NCI-H187 (cell line): ENCODE results near the gene SPN.
"Not testable (repeated sequence)": the region's sequence is repeated elsewhere in the genome, so short reads cannot be mapped to it uniquely, and the experiment has no call there.

Experiments used
- DNase-seq, 2 experiments: peaks; one replicate each; lab custom pipeline; 2025; lab: John Stamatoyannopoulos, UW

The SPN gene

GRCh38 chr16:29663016-29663806 is at the start of gene SPN:
Gene SPN (plus strand): TSS chr16:29663247. CDS start chr16:29663729, 482 bp downstream.
- no peak for DNase-seq

- peak; percentile 26 to 56 for DNase-seq
These were observed 49.6 kb upstream of the SPN start for GRCh38 chr16:29613307-29614057.

DNA sequence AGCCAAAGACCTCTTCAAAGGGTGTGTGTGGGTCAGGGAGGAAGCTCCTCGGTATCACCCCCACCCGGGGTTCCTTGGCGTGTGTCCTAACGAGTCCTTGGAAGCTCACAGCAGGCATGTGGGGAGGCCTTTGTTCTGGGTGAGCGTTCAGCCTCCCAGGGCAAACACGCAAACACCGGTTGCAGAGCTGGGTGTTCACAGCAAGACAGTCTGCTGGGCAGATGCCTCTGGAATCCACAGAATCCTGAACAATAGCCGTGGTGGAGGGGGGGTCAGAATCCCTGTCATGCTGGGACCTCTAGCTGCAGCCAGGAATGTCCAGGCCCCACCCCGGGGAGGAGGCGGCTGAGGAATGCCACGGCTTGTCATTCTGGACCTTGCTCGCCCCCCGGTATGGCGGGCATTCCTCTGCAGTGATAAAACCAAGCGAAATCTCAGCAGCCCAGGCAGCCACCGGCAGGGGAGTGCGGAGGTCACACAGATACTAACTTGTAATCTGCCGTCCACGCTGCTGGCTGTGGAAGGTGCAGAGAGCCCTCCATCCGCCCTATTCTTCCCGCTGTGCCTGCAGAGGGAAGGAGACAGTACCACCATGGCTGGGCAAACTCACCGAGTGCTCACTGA is 48.2 kb upstream of the SPN start:
- not testable (repeated sequence) for DNase-seq

DNA sequence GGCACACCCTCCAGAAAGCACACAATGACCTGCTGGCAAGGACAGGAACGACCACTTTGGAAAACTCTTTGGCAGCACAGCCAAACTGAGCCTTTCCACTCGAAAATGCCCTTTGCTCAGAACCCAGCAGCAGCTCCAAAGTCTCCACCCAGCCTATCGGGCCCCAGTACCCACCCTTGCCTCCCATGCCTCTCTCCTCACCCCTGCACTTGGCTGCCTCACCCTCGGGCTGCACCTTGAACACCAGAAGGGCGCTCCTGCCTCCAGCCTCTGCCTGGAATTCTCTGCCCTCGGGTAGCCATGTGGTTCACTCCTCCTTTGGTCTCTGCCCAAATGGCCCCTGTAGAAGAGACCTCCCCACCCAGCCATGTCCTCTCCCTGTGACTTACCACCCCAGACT is 46.9 kb upstream of the SPN start:
- DNase-seq: not testable (repeated sequence)

DNA sequence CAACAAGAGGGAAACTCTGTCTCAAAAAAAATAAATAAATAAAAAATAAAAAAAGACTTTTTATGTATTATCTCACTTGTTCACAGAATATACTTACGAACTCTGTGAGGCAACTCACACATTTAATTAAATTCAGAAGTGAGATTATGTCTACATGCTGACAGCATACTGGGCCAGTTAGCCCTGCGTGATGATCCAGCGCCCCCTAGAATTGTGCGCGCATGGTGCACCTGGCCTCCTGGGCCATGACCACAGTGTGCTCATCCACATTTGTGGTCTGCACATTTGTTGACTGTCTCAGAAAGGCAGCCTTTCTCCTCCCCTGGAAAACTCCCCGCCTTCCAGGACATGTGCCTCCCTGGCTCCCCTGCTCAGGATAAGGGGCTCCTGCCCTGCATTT is 42.5 kb upstream of the SPN start:
- not testable (repeated sequence) for DNase-seq

DNA sequence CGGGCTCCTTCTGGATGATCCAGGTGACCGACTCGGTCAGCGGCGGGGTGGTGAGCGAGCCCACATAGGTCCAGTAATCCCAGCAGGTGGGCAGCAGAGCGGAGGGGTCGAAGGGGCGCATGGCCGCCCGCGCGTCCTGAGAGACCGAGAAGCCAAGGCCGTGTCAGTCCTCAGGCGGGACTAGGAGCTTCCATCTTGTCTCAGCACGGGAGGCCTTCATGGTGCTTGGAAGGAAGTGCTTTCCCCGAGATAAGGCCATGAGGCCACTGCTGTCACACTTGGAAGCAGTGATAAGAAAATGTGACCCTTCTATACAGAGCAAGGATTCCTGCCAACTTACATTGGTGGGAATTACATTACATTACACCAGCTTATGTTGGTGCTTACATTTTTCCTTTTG is 40.3 kb upstream of the SPN start:
- not testable (repeated sequence) for DNase-seq

GRCh38 chr16:29623253-29623652 is 39.8 kb upstream of the SPN start:
- not testable (repeated sequence) for DNase-seq

DNA sequence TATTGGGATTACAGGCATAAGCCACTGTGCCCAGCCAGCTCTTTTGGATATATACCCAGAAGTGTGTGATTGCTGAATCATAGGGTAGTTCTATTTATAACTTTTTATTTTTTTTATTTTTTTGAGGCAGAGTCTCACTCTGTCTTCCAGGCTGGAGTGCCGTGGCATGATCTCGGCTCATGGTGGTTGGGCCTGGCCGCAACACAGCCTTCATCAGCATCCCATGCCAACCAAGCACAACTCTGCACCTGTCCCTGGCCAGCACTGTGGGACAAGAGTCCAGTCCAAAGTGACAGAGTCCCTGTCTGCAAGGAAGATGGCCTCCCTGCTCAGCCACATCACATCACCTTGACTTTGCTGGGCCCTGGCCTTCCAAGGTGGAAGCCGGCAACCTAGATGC is 37.9 kb upstream of the SPN start:
- DNase-seq: not testable (repeated sequence)

GRCh38 chr16:29626778-29627331 is 36.2 kb upstream of the SPN start:
- DNase-seq: not testable (repeated sequence)

- not testable (repeated sequence) for DNase-seq
These were observed 35.4 kb upstream of the SPN start for GRCh38 chr16:29627661-29628075.

GRCh38 chr16:29628707-29629106 is 34.3 kb upstream of the SPN start:
- not testable (repeated sequence) for DNase-seq

DNA sequence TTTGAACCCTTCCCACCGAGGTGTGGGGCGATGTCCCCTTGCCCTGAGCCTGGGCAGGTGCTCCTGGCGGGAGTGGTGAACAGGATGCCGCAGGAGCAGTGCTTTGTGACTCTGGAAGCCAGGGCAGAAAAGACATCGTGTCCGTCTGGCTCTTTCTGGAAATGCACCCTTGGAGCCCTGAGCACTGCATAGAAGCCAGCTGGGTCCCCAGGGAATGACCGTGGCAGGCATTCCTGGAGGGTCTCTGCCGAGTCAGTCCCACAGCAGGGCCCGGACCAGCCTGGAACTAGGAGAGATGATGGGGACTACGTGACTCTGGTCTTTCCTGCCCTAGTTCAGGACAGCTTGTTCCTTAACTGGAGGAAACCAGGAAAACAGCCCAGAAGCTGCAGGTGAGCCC is 33.7 kb upstream of the SPN start:
- DNase-seq: not testable (repeated sequence)

DNA sequence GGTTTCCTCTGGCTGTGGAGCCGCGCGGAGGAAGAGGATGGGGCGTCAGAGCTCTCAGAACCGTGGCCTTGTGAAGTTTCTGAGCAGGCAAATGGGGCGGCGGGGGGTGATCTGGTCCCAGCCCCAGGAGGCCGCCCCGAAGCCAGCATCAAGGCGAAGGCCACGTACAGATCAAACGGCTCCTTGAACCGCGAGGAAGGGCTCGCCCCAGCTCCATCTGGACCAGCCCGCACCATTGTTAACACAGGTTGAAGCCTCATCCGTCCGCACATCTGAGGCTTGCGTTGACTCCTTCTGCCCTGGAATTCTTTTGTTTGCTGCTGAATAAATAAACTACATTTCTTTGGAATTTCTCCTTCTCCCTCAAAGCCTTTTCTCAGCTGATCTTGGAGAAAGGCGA is 31.4 kb upstream of the SPN start:
- not testable (repeated sequence) for DNase-seq

GRCh38 chr16:29635902-29636301 is 27.1 kb upstream of the SPN start:
- not testable (repeated sequence) for DNase-seq

GRCh38 chr16:29636368-29636767 is 26.7 kb upstream of the SPN start:
- not testable (repeated sequence) for DNase-seq

DNA sequence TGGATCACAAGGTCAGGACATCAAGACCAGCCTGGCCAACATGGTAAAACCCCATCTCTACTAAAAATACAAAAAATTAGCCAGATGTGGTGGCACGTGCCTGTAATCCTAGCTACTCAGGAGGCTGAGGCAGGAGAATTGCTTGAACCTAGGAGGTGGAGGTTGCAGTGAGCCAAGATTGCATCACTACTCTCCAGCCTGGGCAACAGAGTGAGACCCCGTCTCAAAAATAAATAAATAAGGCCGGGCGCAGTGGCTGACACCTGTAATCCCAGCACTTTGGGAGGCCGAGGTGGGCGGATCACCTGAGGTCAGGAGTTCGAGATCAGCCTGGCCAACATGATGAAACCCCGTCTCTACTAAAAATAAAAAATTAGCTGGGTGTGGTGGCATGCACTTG is 24.3 kb upstream of the SPN start:
- DNase-seq: not testable (repeated sequence)

- DNase-seq: no peak
These were observed 21.5 kb upstream of the SPN start for GRCh38 chr16:29641561-29641960.

DNA sequence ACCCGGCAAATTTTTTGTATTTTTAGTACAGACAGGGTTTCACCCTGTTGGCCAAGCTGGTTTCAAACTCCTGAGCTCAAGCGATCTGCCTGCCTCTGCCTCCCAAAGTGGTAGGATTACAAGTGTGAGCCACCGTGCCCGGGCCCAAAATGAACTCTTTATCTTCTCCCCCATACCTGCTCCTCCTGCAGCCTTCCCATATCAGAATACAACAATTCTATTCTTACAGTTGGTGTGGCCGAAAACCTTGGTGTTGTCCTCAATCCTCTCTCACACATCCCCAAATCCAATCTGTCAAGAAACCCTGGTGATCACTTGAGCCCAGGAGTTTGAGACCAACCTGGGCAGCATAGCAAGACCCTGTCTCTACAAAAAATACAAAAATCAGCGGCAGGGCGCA is 19.5 kb upstream of the SPN start:
- no peak for DNase-seq

- DNase-seq: no peak
These were observed 18.6 kb upstream of the SPN start for GRCh38 chr16:29644338-29644857.

DNA sequence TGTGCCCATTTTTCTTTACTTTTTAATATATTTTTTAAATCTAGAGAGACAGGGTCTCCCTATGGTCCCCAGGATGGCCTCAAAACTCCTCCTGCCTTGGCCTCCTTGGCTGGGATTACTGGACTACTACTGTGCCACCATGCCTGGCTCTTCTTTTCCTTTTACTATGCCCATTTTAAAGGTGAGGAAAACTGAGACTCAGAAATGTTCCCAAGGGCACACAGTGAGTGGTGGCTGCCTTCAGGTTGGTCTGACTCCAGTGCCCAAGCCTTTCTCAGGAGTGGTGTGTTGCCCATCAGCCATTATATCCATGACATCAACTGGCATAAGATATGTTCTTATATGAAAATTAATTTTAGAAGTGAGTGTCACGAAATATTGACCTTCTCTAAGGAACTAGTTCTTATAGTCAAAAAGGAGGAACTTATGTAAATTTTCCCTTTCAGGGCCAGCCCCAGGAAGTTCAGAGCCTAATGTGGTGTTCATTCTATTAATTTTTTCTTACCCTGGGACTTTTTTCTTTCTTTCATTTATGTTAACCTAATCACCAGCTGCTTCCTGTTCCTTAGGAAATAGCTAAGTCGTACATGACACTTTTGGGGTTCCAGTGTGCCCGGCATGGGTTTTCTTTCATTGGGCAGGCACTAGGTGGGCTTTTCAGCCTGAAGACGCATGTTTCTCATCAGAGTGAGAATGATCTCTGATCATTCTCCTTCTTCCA is 17.9 kb upstream of the SPN start:
- no peak for DNase-seq

- no peak for DNase-seq
These were observed 17.3 kb upstream of the SPN start for GRCh38 chr16:29645694-29646187.
